ENCODE results near the gene ABCC9.
"Not testable (repeated sequence)": the region's sequence is repeated elsewhere in the genome, so short reads cannot be mapped to it uniquely, and the experiment has no call there.

ABCC9 gene

GRCh38 chr12:21826618-21826910 lies 114.7 kb downstream of the ABCC9 start:
- no peak overlapping the region for H3K27ac Mint-ChIP-seq

GRCh38 chr12:21825886-21826617 lies 115.2 kb downstream of the ABCC9 start:
- no peaks in the 10 kb centered on the region for H3K4me1 Mint-ChIP-seq (ENCODE audit: low read depth)
- no peaks in the 10 kb centered on the region for H3K27me3 Mint-ChIP-seq
- H3K27ac Mint-ChIP-seq, result no peak overlapping the region
- H3K9me3 Mint-ChIP-seq, result no peaks in the 10 kb centered on the region
- H3K4me3 Mint-ChIP-seq, result no peak overlapping the region
- H3K36me3 Mint-ChIP-seq (ENCODE audit: low read depth), result no peaks in the 10 kb centered on the region

More at GRCh38 chr12:21826618-21826910, 114.7 kb downstream of the ABCC9 start:
- peaks cover 4% of the 10 kb centered on the region for H3K9me3 Mint-ChIP-seq
- H3K4me1 Mint-ChIP-seq (ENCODE audit: low read depth), result no peaks in the 10 kb centered on the region
- no peaks in the 10 kb centered on the region for H3K36me3 Mint-ChIP-seq (ENCODE audit: low read depth)
- H3K4me3 Mint-ChIP-seq, result no peak overlapping the region
- H3K27me3 Mint-ChIP-seq, result peaks cover 4% of the 10 kb centered on the region

- H3K4me3 Mint-ChIP-seq, result no peak overlapping the region
Measured at GRCh38 chr12:21823581-21823980, 117.6 kb downstream of the ABCC9 start.

GRCh38 chr12:21819678-21820077 lies 121.5 kb downstream of the ABCC9 start:
- no peaks in the 10 kb centered on the region for H3K36me3 Mint-ChIP-seq (ENCODE audit: low read depth)
- no peaks in the 10 kb centered on the region for H3K4me1 Mint-ChIP-seq (ENCODE audit: low read depth)
- no peak overlapping the region for H3K4me3 Mint-ChIP-seq
- H3K27ac Mint-ChIP-seq, result no peak overlapping the region
- H3K27me3 Mint-ChIP-seq, result no peaks in the 10 kb centered on the region
- no peaks in the 10 kb centered on the region for H3K9me3 Mint-ChIP-seq

More at GRCh38 chr12:21823581-21823980, 117.6 kb downstream of the ABCC9 start:
- H3K9me3 Mint-ChIP-seq, result no peaks in the 10 kb centered on the region
- H3K27ac Mint-ChIP-seq, result no peak overlapping the region
- H3K4me1 Mint-ChIP-seq (ENCODE audit: low read depth), result no peaks in the 10 kb centered on the region
- H3K27me3 Mint-ChIP-seq, result no peaks in the 10 kb centered on the region
- H3K36me3 Mint-ChIP-seq (ENCODE audit: low read depth), result no peaks in the 10 kb centered on the region

GRCh38 chr12:21819236-21819635 lies 122.0 kb downstream of the ABCC9 start:
- Mint-ChIP-seq H3K36me3 (ENCODE audit: low read depth) (no peaks in the 10 kb centered on the region), H3K9me3 (no peaks in the 10 kb centered on the region), H3K4me3 (no peak overlapping the region), H3K4me1 (ENCODE audit: low read depth) (no peaks in the 10 kb centered on the region), H3K27me3 (no peaks in the 10 kb centered on the region), H3K27ac (no peak overlapping the region)

GRCh38 chr12:21818627-21819026 lies 122.6 kb downstream of the ABCC9 start:
- H3K27ac Mint-ChIP-seq, result no peak overlapping the region
- H3K9me3 Mint-ChIP-seq, result no peaks in the 10 kb centered on the region
- H3K4me3 Mint-ChIP-seq, result no peak overlapping the region
- no peaks in the 10 kb centered on the region for H3K4me1 Mint-ChIP-seq (ENCODE audit: low read depth)
- H3K27me3 Mint-ChIP-seq, result no peaks in the 10 kb centered on the region
- H3K36me3 Mint-ChIP-seq (ENCODE audit: low read depth), result no peaks in the 10 kb centered on the region

GRCh38 chr12:21815306-21816062 lies 125.7 kb downstream of the ABCC9 start:
- Mint-ChIP-seq H3K9me3 (no peaks in the 10 kb centered on the region), H3K4me3 (no peak overlapping the region), H3K4me1 (ENCODE audit: low read depth) (no peaks in the 10 kb centered on the region), H3K27me3 (no peaks in the 10 kb centered on the region), H3K27ac (no peak overlapping the region), H3K36me3 (ENCODE audit: low read depth) (no peaks in the 10 kb centered on the region)

GRCh38 chr12:21814814-21815213 lies 126.4 kb downstream of the ABCC9 start:
- H3K36me3 Mint-ChIP-seq (ENCODE audit: low read depth), result no peaks in the 10 kb centered on the region
- no peak overlapping the region for H3K27ac Mint-ChIP-seq
- peaks cover 4% of the 10 kb centered on the region for H3K9me3 Mint-ChIP-seq
- H3K4me3 Mint-ChIP-seq, result no peak overlapping the region
- H3K27me3 Mint-ChIP-seq, result no peaks in the 10 kb centered on the region
- no peaks in the 10 kb centered on the region for H3K4me1 Mint-ChIP-seq (ENCODE audit: low read depth)

GRCh38 chr12:21814327-21814726 lies 126.9 kb downstream of the ABCC9 start:
- H3K4me1 Mint-ChIP-seq (ENCODE audit: low read depth), result no peaks in the 10 kb centered on the region
- no peaks in the 10 kb centered on the region for H3K36me3 Mint-ChIP-seq (ENCODE audit: low read depth)
- no peak overlapping the region for H3K4me3 Mint-ChIP-seq
- H3K27me3 Mint-ChIP-seq, result no peaks in the 10 kb centered on the region
- no peak overlapping the region for H3K27ac Mint-ChIP-seq
- H3K9me3 Mint-ChIP-seq, result peaks cover 4% of the 10 kb centered on the region

GRCh38 chr12:21813751-21814150 lies 127.5 kb downstream of the ABCC9 start:
- Mint-ChIP-seq H3K9me3 (peaks cover 4% of the 10 kb centered on the region), H3K27ac (no peak overlapping the region), H3K4me1 (ENCODE audit: low read depth) (no peaks in the 10 kb centered on the region), H3K27me3 (no peaks in the 10 kb centered on the region), H3K4me3 (no peak overlapping the region), H3K36me3 (ENCODE audit: low read depth) (no peaks in the 10 kb centered on the region)

- Mint-ChIP-seq H3K27ac (no peak overlapping the region), H3K4me3 (no peak overlapping the region), H3K9me3 (peaks cover 4% of the 10 kb centered on the region), H3K36me3 (ENCODE audit: low read depth) (no peaks in the 10 kb centered on the region), H3K4me1 (ENCODE audit: low read depth) (no peaks in the 10 kb centered on the region), H3K27me3 (no peaks in the 10 kb centered on the region)
Measured at GRCh38 chr12:21813125-21813524, 128.1 kb downstream of the ABCC9 start.

GRCh38 chr12:21812340-21812739 lies 128.9 kb downstream of the ABCC9 start:
- not testable (repeated sequence) for H3K4me3 Mint-ChIP-seq; H3K4me1 Mint-ChIP-seq (ENCODE audit: low read depth); H3K36me3 Mint-ChIP-seq (ENCODE audit: low read depth); H3K27ac Mint-ChIP-seq; H3K27me3 Mint-ChIP-seq; H3K9me3 Mint-ChIP-seq

GRCh38 chr12:21809100-21809499 lies 132.1 kb downstream of the ABCC9 start:
- Mint-ChIP-seq H3K36me3 (ENCODE audit: low read depth) (no peaks in the 10 kb centered on the region), H3K27ac (no peak overlapping the region), H3K27me3 (no peaks in the 10 kb centered on the region), H3K4me1 (ENCODE audit: low read depth) (no peaks in the 10 kb centered on the region), H3K4me3 (no peak overlapping the region), H3K9me3 (peaks cover 4% of the 10 kb centered on the region)

- Mint-ChIP-seq H3K36me3 (ENCODE audit: low read depth) (no peaks in the 10 kb centered on the region), H3K4me1 (ENCODE audit: low read depth) (no peaks in the 10 kb centered on the region), H3K9me3 (peaks cover 4% of the 10 kb centered on the region)
Measured at GRCh38 chr12:21806255-21806654, 135.0 kb downstream of the ABCC9 start.

GRCh38 chr12:21801522-21802288 lies 139.5 kb downstream of the ABCC9 start:
- H3K9me3 Mint-ChIP-seq, result no peaks in the 10 kb centered on the region
- no peaks in the 10 kb centered on the region for H3K27me3 Mint-ChIP-seq
- H3K4me1 Mint-ChIP-seq (ENCODE audit: low read depth), result no peaks in the 10 kb centered on the region
- H3K4me3 Mint-ChIP-seq, result no peak overlapping the region
- no peak overlapping the region for H3K27ac Mint-ChIP-seq
- no peaks in the 10 kb centered on the region for H3K36me3 Mint-ChIP-seq (ENCODE audit: low read depth)

More at GRCh38 chr12:21806255-21806654, 135.0 kb downstream of the ABCC9 start:
- H3K27ac Mint-ChIP-seq, result no peak overlapping the region
- H3K4me3 Mint-ChIP-seq, result no peak overlapping the region
- no peaks in the 10 kb centered on the region for H3K27me3 Mint-ChIP-seq

All from stimulated activated naive CD8-positive, alpha-beta T cell treated with anti-CD3 and anti-CD28 coated beads, Interleukin-15, Interleukin-2, amounts not matched to agents 100 ng/mL and 50 ng/mL, for 24 hours (primary cell).